ENCODE data around the gene GRIA3.

DNA sequence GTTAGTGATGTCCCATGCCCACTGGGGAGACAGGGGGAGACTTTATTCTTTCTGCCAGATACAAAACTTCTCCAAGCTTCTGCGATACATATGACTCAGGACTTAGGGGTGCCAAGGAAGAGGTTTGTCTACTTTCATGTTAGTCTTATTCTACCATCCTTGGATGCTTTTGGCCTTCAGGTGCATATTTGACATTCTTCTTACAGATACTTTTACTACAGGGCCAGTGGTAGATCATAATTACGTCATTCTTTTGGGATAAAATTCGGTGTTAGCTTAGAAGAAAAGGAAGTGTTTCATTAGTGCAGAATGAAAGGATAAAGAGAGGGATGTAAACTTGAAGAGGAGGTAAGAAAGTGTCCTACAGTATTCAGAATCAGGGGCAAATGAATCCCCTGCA is 303.6 kb downstream of the GRIA3 start:
- TF ChIP-seq, protein P1, sequence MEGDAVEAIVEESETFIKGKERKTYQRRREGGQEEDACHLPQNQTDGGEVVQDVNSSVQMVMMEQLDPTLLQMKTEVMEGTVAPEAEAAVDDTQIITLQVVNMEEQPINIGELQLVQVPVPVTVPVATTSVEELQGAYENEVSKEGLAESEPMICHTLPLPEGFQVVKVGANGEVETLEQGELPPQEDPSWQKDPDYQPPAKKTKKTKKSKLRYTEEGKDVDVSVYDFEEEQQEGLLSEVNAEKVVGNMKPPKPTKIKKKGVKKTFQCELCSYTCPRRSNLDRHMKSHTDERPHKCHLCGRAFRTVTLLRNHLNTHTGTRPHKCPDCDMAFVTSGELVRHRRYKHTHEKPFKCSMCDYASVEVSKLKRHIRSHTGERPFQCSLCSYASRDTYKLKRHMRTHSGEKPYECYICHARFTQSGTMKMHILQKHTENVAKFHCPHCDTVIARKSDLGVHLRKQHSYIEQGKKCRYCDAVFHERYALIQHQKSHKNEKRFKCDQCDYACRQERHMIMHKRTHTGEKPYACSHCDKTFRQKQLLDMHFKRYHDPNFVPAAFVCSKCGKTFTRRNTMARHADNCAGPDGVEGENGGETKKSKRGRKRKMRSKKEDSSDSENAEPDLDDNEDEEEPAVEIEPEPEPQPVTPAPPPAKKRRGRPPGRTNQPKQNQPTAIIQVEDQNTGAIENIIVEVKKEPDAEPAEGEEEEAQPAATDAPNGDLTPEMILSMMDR (conservative IDR thresholded peaks at IDR 0.05; ENCODE audit: low read length), result no peak
- TF ChIP-seq EZH2phosphoT487 (IDR thresholded peaks at IDR 0.05; ENCODE audit: borderline replicate concordance, low read depth, low read length), result no peak

Measured in OCI-LY7 (cell line).